Inferior parietal cortex (tissue), 1 donor: ENCODE measurements around the gene PRKN.

Experiments used
- DNase-seq: peaks from one replicate; pipeline ENCODE4 v3.0.0-alpha.2; 2016; ENCODE audit errors: extremely low spot score

Gene PRKN

GRCh38 chr6:161813156-161813555 lies 914.4 kb downstream of the PRKN start:
- no peak for DNase-seq

GRCh38 chr6:161809971-161810370 lies 917.6 kb downstream of the PRKN start:
- DNase-seq, result no peak

- no peak for DNase-seq
Measured at GRCh38 chr6:161804838-161805237, 922.7 kb downstream of the PRKN start.

GRCh38 chr6:161803131-161803530 lies 924.4 kb downstream of the PRKN start:
- DNase-seq, result no peak

GRCh38 chr6:161802231-161802630 lies 925.3 kb downstream of the PRKN start:
- no peak for DNase-seq

- no peak for DNase-seq
Measured at GRCh38 chr6:161798844-161799394, 928.6 kb downstream of the PRKN start.

- DNase-seq, result no peak
Measured at GRCh38 chr6:161796681-161797080, 930.9 kb downstream of the PRKN start.

- DNase-seq, result no peak
Measured at GRCh38 chr6:161792851-161793493, 934.6 kb downstream of the PRKN start.

GRCh38 chr6:161788531-161788930 lies 939.0 kb downstream of the PRKN start:
- DNase-seq, result no peak

- DNase-seq, result no peak
Measured at GRCh38 chr6:161772176-161772575, 955.4 kb downstream of the PRKN start.

- DNase-seq, result no peak
Measured at GRCh38 chr6:161761966-161762365, 965.6 kb downstream of the PRKN start.

- DNase-seq, result no peak
Measured at GRCh38 chr6:161755080-161755479, 972.5 kb downstream of the PRKN start.

GRCh38 chr6:161750686-161751085 lies 976.9 kb downstream of the PRKN start:
- DNase-seq, result no peak

- DNase-seq, result no peak
Measured at GRCh38 chr6:161749576-161749975, 978.0 kb downstream of the PRKN start.

GRCh38 chr6:161748535-161749416 lies 978.8 kb downstream of the PRKN start:
- DNase-seq, result peak; percentile 69

GRCh38 chr6:161747506-161747905 lies 980.1 kb downstream of the PRKN start:
- no peak for DNase-seq

GRCh38 chr6:161745594-161746141 lies 981.9 kb downstream of the PRKN start:
- DNase-seq, result no peak

GRCh38 chr6:161745128-161745527 lies 982.4 kb downstream of the PRKN start:
- no peak for DNase-seq

- DNase-seq, result no peak
Measured at GRCh38 chr6:161744211-161745067, 983.1 kb downstream of the PRKN start.

GRCh38 chr6:161743509-161744178 lies 983.9 kb downstream of the PRKN start:
- no peak for DNase-seq

GRCh38 chr6:161740486-161740885 lies 987.1 kb downstream of the PRKN start:
- DNase-seq, result no peak
